ENCODE data around the gene TMEM53.

- no peak for TF ChIP-seq POLR2AphosphoS5 (IDR thresholded peaks at IDR 0.05; ENCODE audit: low read depth, low read length)
- TF ChIP-seq REST (IDR thresholded peaks at IDR 0.05; ENCODE audit: insufficient read depth in 1 of 2, low read depth in 2 of 2, low read length in 1 of 2), result no peak
These were observed 12.2 kb downstream of the TMEM53 start for GRCh38 chr1:44661781-44662682.
